Neuronal stem cell (in vitro differentiated cells): ENCODE data around the gene ELK4.

Experiments used
- DNase-seq: peaks from one replicate; pipeline ENCODE4 v3.0.0-alpha.2; 2013; ENCODE audit warnings: low spot score
- H2AFZ ChIP-seq: one replicate; pipeline ENCODE4 v1.6.1; 2013; ENCODE audit warnings: mild to moderate bottlenecking, low read length, inconsistent platforms
- H2AK5ac ChIP-seq: 2 replicates; pipeline ENCODE4 v1.6.1; 2013; ENCODE audit warnings: low read depth, mild to moderate bottlenecking, inconsistent platforms, low read length, moderate library complexity, mixed read lengths
- H2BK120ac ChIP-seq: 2 replicates; pipeline ENCODE4 v1.6.1; 2013; ENCODE audit warnings: low read depth, mild to moderate bottlenecking, inconsistent platforms, low read length, moderate library complexity, mixed read lengths
- H2BK12ac ChIP-seq: one replicate; pipeline ENCODE4 v1.6.1; 2013; ENCODE audit warnings: low read length, inconsistent platforms
- H2BK15ac ChIP-seq: 2 replicates; pipeline ENCODE4 v1.6.1; 2013; ENCODE audit warnings: mild to moderate bottlenecking, low read length, inconsistent platforms, mixed read lengths
- H2BK5ac ChIP-seq: one replicate; pipeline ENCODE4 v1.6.1; 2013; ENCODE audit warnings: inconsistent platforms, mild to moderate bottlenecking, low read length, moderate library complexity
- H3K14ac ChIP-seq: one replicate; pipeline ENCODE4 v1.6.1; 2013; ENCODE audit warnings: low read length, inconsistent platforms
- H3K18ac ChIP-seq: 2 replicates; pipeline ENCODE4 v1.6.1; 2013; ENCODE audit warnings: low read length, inconsistent platforms
- H3K23ac ChIP-seq: 2 replicates; pipeline ENCODE4 v1.6.1; 2013; ENCODE audit warnings: low read depth, mild to moderate bottlenecking, mixed read lengths, low read length, inconsistent platforms; ENCODE audit not compliant: poor library complexity
- H3K27ac ChIP-seq: replicated peaks from 3 replicates; pipeline ENCODE4 v1.5.1; 2013; ENCODE audit warnings: low read length, inconsistent platforms
- H3K27me3 ChIP-seq, 3 experiments: 2 replicates each; pipeline ENCODE4 v1.6.1; 2013; ENCODE audit warnings: low read length in 3 of 3, mild to moderate bottlenecking in 2 of 3, inconsistent platforms in 1 of 3, low read depth in 1 of 3, mixed read lengths in 1 of 3, moderate library complexity in 1 of 3; ENCODE audit not compliant: control insufficient read depth in 3 of 3, insufficient read depth in 3 of 3
- H3K36me3 ChIP-seq, 2 donors: replicated peaks in 1 of 2; 2 replicates each; pipeline ENCODE4 v1.6.1; 2013; ENCODE audit warnings: low read length in 2 of 2; ENCODE audit not compliant: control insufficient read depth in 2 of 2, insufficient read depth in 2 of 2
- H3K4ac ChIP-seq: 2 replicates; pipeline ENCODE4 v1.6.1; 2013; ENCODE audit warnings: inconsistent platforms, mild to moderate bottlenecking, low read length, moderate library complexity
- H3K4me1 ChIP-seq, 2 donors: 1 replicate in 1 of 2; 2 replicates in 1 of 2; pipeline ENCODE4 v1.6.1; 2013; ENCODE audit warnings: low read length in 2 of 2, low read depth in 1 of 2; ENCODE audit not compliant: control insufficient read depth in 2 of 2, insufficient read depth in 1 of 2
- H3K4me2 ChIP-seq: one replicate; pipeline ENCODE4 v1.6.1; 2013; ENCODE audit warnings: mild to moderate bottlenecking, low read length, inconsistent platforms; ENCODE audit not compliant: insufficient read depth, poor library complexity, severe bottlenecking
- H3K4me3 ChIP-seq, 2 donors: 2 replicates each; pipeline ENCODE4 v1.5.1; 2013; ENCODE audit warnings: low read length in 2 of 2, mild to moderate bottlenecking in 2 of 2, inconsistent platforms in 1 of 2, moderate library complexity in 1 of 2
- H3K79me1 ChIP-seq: one replicate; pipeline ENCODE4 v1.6.1; 2013; ENCODE audit warnings: low read depth, mild to moderate bottlenecking, inconsistent platforms, low read length, moderate library complexity
- H3K9ac ChIP-seq: one replicate; pipeline ENCODE4 v1.6.1; 2013; ENCODE audit warnings: mild to moderate bottlenecking, low read depth, low read length, inconsistent platforms; ENCODE audit not compliant: poor library complexity
- H3K9me3 ChIP-seq, 2 donors: replicated peaks in 1 of 2; 2 replicates each; pipeline versions ENCODE3 to v1.6.1; 2013; ENCODE audit warnings: low read length in 2 of 2, mild to moderate bottlenecking in 2 of 2, inconsistent platforms in 1 of 2, low read depth in 1 of 2, mixed read lengths in 1 of 2, moderate library complexity in 1 of 2; ENCODE audit not compliant: control insufficient read depth in 2 of 2, insufficient read depth in 1 of 2
- H4K8ac ChIP-seq: one replicate; pipeline ENCODE4 v1.6.1; 2013; ENCODE audit warnings: low read depth, mild to moderate bottlenecking, inconsistent platforms, low read length, moderate library complexity
- H4K91ac ChIP-seq: one replicate; pipeline ENCODE4 v1.6.1; 2013; ENCODE audit warnings: low read length, low read depth, mild to moderate bottlenecking, inconsistent platforms; ENCODE audit not compliant: poor library complexity
- WGBS, 2 donors: extraction: QIAGEN DNeasy Blood & Tissue Kit; methylation state at CpG; one replicate each; pipeline ENCODE4 v1.1.7; 2013; ENCODE audit warnings: missing lambda C conversion rate in 2 of 2, mixed read lengths in 1 of 2; ENCODE audit not compliant: insufficient read length in 2 of 2, insufficient replicate concordance in 1 of 2; ENCODE audit errors: extremely low coverage in 2 of 2; 5-methylcytosine and 5-hydroxymethylcytosine counted together

The ELK4 gene

DNA sequence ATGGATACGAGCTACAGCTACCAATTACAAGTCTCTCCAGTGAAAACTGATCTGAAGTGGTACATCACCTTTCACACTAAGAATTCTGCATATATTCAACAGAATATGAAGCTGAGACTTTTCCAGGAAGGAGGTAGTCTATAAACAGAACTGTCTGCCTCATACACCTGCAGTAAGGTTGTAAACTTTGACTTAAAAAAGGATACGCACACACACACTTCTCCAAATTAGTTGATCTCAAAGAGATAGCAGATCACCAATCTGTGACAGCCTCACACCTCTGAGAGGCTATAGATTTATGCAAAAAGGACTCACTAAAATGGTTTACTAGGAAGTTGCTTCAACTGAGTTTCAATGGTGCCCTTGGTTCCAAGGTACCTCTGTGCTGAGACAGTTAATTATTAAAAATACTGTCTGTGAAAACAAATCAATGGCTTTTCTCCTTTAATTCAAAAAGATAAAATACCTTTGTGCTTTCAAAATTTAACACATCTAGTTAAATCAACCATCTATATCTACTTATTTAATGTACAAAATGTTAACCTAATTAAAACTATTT, 17.9 kb downstream of the ELK4 start:
- H3K36me3 ChIP-seq = peaks cover 22 to 91% of the 10 kb centered on the region in 2 donors
- H2BK15ac ChIP-seq = no peak overlapping the region
- H3K27me3 ChIP-seq = no peaks in the 10 kb centered on the region

DNA sequence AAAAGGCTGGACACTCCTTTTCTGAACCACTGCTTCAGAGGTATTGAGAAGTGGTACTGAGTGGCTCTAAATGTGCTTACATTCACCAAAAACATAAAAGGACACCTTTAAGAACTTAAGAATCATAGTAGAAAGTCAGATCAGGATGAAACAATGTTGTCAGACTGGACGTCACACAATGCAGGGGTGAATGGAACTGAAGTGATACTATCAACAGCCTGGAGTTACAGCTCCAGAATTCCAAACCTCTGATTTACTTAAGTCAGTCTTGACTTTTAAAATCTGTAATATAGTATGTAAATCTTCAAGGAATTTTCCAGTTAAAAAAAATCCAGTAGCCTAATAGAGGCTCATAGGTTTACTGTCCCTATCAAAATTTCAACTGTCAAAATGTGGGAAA, 19.3 kb downstream of the ELK4 start:
- H3K36me3 ChIP-seq = peaks cover 16 to 89% of the 10 kb centered on the region in 2 donors
- WGBS, 2 donors = no CpG with 5 or more reads among the region's 1 CpG
- H3K4me2 ChIP-seq = no peak overlapping the region
- H3K4ac ChIP-seq = no peak overlapping the region
- no peak overlapping the region for H4K91ac ChIP-seq
- H3K79me1 ChIP-seq = peaks cover 2% of the 10 kb centered on the region
- H3K27me3 ChIP-seq = no peaks in the 10 kb centered on the region
- DNase-seq = no peak
- H3K23ac ChIP-seq = no peak overlapping the region
- no peak overlapping the region for H2BK12ac ChIP-seq
- H3K14ac ChIP-seq = no peak overlapping the region
- H2AK5ac ChIP-seq = no peak overlapping the region
- H3K4me3 ChIP-seq = no peak overlapping the region
- H3K9me3 ChIP-seq = no peaks in the 10 kb centered on the region
- no peak overlapping the region for H4K8ac ChIP-seq
- no peaks in the 10 kb centered on the region for H3K4me1 ChIP-seq
- H2AFZ ChIP-seq = no peak overlapping the region
- no peak overlapping the region for H2BK120ac ChIP-seq
- H2BK5ac ChIP-seq = no peak overlapping the region
- H3K18ac ChIP-seq = no peak overlapping the region
- no peak overlapping the region for H2BK15ac ChIP-seq
- no peak overlapping the region for H3K27ac ChIP-seq
- H3K9ac ChIP-seq = no peak overlapping the region

More for the DNA sequence above, 17.9 kb downstream of the ELK4 start:
- Histone ChIP-seq H3K4me1 (no peaks in the 10 kb centered on the region), H2BK5ac (no peak overlapping the region), H2AK5ac (no peak overlapping the region), H2BK120ac (no peak overlapping the region), H3K79me1 (peaks cover 2% of the 10 kb centered on the region), H4K8ac (no peak overlapping the region), H3K4ac (no peak overlapping the region), H3K9me3 (no peaks in the 10 kb centered on the region), H4K91ac (no peak overlapping the region), H3K14ac (no peak overlapping the region), H3K27ac (no peak overlapping the region), H2BK12ac (no peak overlapping the region), H3K4me2 (no peak overlapping the region), H2AFZ (no peak overlapping the region), H3K18ac (no peak overlapping the region), H3K4me3 (no peak overlapping the region), H3K23ac (no peak overlapping the region), H3K9ac (no peak overlapping the region)
- no peak for DNase-seq
- WGBS, 2 donors = no CpG with 5 or more reads among the region's 2 CpGs

DNA sequence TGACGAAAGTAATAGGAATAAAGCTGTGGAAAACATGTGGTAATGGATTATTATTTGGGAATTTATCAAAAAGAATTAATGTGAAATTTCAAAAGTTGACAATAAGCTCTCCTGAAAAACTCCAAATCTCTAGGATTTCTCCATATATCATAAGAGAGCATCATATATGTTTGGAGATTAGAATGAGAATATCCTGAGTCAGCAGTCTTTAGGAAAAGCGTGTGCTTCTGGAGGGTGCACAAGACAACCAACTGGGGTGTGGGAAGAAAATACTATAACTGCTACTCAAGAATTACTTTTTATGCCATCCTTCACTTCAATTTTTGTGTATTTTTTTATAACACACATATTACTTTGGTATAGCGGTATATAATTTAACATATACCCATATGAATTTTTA, 19.7 kb downstream of the ELK4 start:
- H4K91ac ChIP-seq = no peak overlapping the region
- no peak overlapping the region for H2AFZ ChIP-seq
- no peak overlapping the region for H2BK5ac ChIP-seq
- no peak overlapping the region for H2BK120ac ChIP-seq
- H4K8ac ChIP-seq = no peak overlapping the region
- WGBS, 2 donors = no CpG with 5 or more reads among the region's 3 CpGs
- no peak overlapping the region for H3K14ac ChIP-seq
- no peaks in the 10 kb centered on the region for H3K4me1 ChIP-seq
- peaks cover 2% of the 10 kb centered on the region for H3K79me1 ChIP-seq
- peaks cover 16 to 89% of the 10 kb centered on the region in 2 donors for H3K36me3 ChIP-seq
- no peak overlapping the region for H3K27ac ChIP-seq
- H2AK5ac ChIP-seq = no peak overlapping the region
- H3K27me3 ChIP-seq = no peaks in the 10 kb centered on the region
- H3K4me3 ChIP-seq = no peak overlapping the region
- no peak for DNase-seq
- H3K18ac ChIP-seq = no peak overlapping the region
- H3K4me2 ChIP-seq = no peak overlapping the region
- H2BK15ac ChIP-seq = no peak overlapping the region
- H3K23ac ChIP-seq = no peak overlapping the region
- H3K9ac ChIP-seq = no peak overlapping the region
- no peaks in the 10 kb centered on the region for H3K9me3 ChIP-seq
- no peak overlapping the region for H3K4ac ChIP-seq
- no peak overlapping the region for H2BK12ac ChIP-seq

DNA sequence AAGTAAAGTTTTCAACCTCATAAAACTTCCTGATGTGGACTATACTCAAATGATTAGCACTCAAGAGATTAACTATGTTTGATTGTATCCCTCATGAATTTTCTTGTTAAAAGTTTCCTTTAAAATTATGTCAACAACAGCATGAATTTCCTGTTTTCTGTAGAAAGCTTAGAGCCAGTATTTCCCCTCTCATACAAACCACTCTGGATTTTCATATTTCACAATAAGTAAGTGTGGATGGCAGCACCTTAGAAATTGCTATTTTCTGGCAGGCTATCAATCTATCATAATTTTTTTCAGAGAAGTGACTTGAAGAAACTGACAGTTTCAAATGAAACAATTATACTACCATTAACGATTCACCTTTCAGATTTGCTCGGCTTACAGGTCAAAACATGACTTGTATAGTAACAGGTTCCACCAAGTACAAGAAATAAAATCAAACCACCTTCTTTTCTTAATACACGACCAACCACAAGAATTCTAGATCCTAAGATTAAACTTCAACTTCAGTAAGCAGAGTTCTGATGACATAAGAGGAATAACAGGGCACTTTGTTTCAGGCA, 20.8 kb downstream of the ELK4 start:
- H3K9ac ChIP-seq = no peak overlapping the region
- H2BK5ac ChIP-seq = no peak overlapping the region
- H3K4ac ChIP-seq = no peak overlapping the region
- H3K9me3 ChIP-seq = no peaks in the 10 kb centered on the region
- H4K91ac ChIP-seq = no peak overlapping the region
- peaks cover 2% of the 10 kb centered on the region for H3K79me1 ChIP-seq
- H3K27me3 ChIP-seq = no peaks in the 10 kb centered on the region
- 100% methylated on average over 1 of the region's 3 CpGs; no CpG with 5 or more reads in 1 of the 2 donors for WGBS, 2 donors
- no peaks in the 10 kb centered on the region for H3K4me1 ChIP-seq
- H2AFZ ChIP-seq = no peak overlapping the region
- no peak overlapping the region for H2BK12ac ChIP-seq
- H4K8ac ChIP-seq = no peak overlapping the region
- DNase-seq = no peak
- H2AK5ac ChIP-seq = no peak overlapping the region
- no peak overlapping the region for H3K4me3 ChIP-seq
- H3K14ac ChIP-seq = no peak overlapping the region
- H3K27ac ChIP-seq = no peak overlapping the region
- H3K4me2 ChIP-seq = no peak overlapping the region
- no peak overlapping the region for H2BK120ac ChIP-seq
- H3K23ac ChIP-seq = no peak overlapping the region
- peaks cover 11 to 85% of the 10 kb centered on the region in 2 donors for H3K36me3 ChIP-seq
- H3K18ac ChIP-seq = no peak overlapping the region
- no peak overlapping the region for H2BK15ac ChIP-seq
